K562 (cell line): ENCODE data around the gene STK17A. TPM values are rescaled to one million over a fixed set of nuclear protein-coding genes. Genes with fewer than 3 reads are reported as not detected.
A peak's percentile ranks its signal among the peaks of the same experiment; 100 is the strongest.

Experiments used
- ARID4B ChIP-seq: sonication (generic); formaldehyde crosslinking; IDR thresholded peaks from 2 replicates; pipeline ENCODE4 v1.8.0; 2022; ENCODE audit warnings: mild to moderate bottlenecking, missing genetic modification reagents
- COPS2 ChIP-seq: fragments of 450-650 bp; conservative IDR thresholded peaks from 2 replicates; pipeline ENCODE4 v1.6.1; 2016; ENCODE audit warnings: mild to moderate bottlenecking, moderate library complexity
- E2F4 ChIP-seq: sonication (generic); formaldehyde crosslinking; IDR thresholded peaks from 2 replicates; pipeline ENCODE4 v1.8.0; 2022; ENCODE audit warnings: mild to moderate bottlenecking, low read depth, missing genetic modification reagents
- E2F5 ChIP-seq: sonication (generic); formaldehyde crosslinking; IDR thresholded peaks from 2 replicates; pipeline ENCODE4 v1.8.0; 2022; ENCODE audit warnings: mild to moderate bottlenecking, missing genetic modification reagents
- FOXK2 ChIP-seq, 2 experiments: fragments of 450-650 bp; IDR thresholded peaks in 1 of 2; conservative IDR thresholded peaks in 1 of 2; 2 replicates each; pipeline ENCODE4 v1.6.1; 2016; ENCODE audit warnings: low read depth in 2 of 2, mild to moderate bottlenecking in 1 of 2
- HLTF ChIP-seq: fragments of 450-650 bp; IDR thresholded peaks from 2 replicates; pipeline ENCODE4 v1.6.1; 2016
- HMBOX1 ChIP-seq: sonication (generic); IDR thresholded peaks from 2 replicates; pipeline ENCODE4 v1.6.1; 2016
- MNT ChIP-seq, 2 experiments: fragments of 450-650 bp; conservative IDR thresholded peaks; 2 replicates each; pipeline ENCODE4 v1.6.1; 2017; ENCODE audit warnings: mild to moderate bottlenecking in 2 of 2, moderate library complexity in 2 of 2
- NFIC ChIP-seq: fragments of 450-650 bp; IDR thresholded peaks from 2 replicates; pipeline ENCODE4 v1.6.1; 2017; ENCODE audit warnings: mild to moderate bottlenecking, inconsistent platforms
- RBM15 ChIP-seq: fragments of 200-400 bp; formaldehyde crosslinking; IDR thresholded peaks from 2 replicates; pipeline ENCODE4 v1.6.1; 2018; ENCODE audit warnings: mild to moderate bottlenecking, low read length, moderate library complexity; ENCODE audit not compliant: insufficient read depth
- SMARCA5 ChIP-seq: fragments of 450-650 bp; IDR thresholded peaks from 2 replicates; pipeline ENCODE4 v1.6.1; 2016
- SNRNP70 ChIP-seq: fragments of 200-400 bp; formaldehyde crosslinking; optimal IDR thresholded peaks from 2 replicates; pipeline ENCODE3; 2017; ENCODE audit warnings: low read depth, low read length
- TAF1 ChIP-seq: IDR thresholded peaks from 2 replicates; pipeline ENCODE4 v1.6.1; 2011; ENCODE audit warnings: mild to moderate bottlenecking, low read length, moderate library complexity; ENCODE audit not compliant: insufficient read depth, control insufficient read depth, severe bottlenecking; ENCODE audit errors: extremely low read depth
- TEAD2 ChIP-seq: fragments of 450-650 bp; IDR thresholded peaks from 2 replicates; pipeline ENCODE4 v1.6.1; 2016; ENCODE audit warnings: missing genetic modification characterization, control low read depth, missing compliant biosample characterization
- ZNF134 ChIP-seq: fragments of 250-450 bp; sonication (Bioruptor Pico); conservative IDR thresholded peaks from 2 replicates; pipeline ENCODE4 v1.4.0; 2020
- ZNF395 ChIP-seq: fragments of 200-800 bp; sonication (Bioruptor generic); IDR thresholded peaks from 2 replicates; pipeline ENCODE4 v1.6.1; 2017; ENCODE audit warnings: missing genetic modification characterization, missing compliant biosample characterization
- ZNF76 ChIP-seq: fragments of 250-450 bp; sonication (Bioruptor Pico); IDR thresholded peaks from 2 replicates; pipeline ENCODE4 v1.4.0; 2020; ENCODE audit warnings: mild to moderate bottlenecking, moderate library complexity, borderline replicate concordance
- polyA plus RNA-seq, 8 experiments: library from polyadenylated mRNA; depleted of rRNA in 4 of 8; stranded (reverse) in 5 of 8; unstranded in 3 of 8; fragments of >200 nt; fragmentation: Nextera tagmentation in 2 of 8; fragmentation: Illumina TruSeq in 1 of 8; extraction: Ambion mirVana in 2 of 8; extraction: Trizol in 1 of 8; gene quantifications; 2 replicates each; pipeline versions ENCODE4 v1.2.1 to v1.2.3, GENCODE V29; 2011 to 2014; ENCODE audit warnings: inconsistent platforms in 1 of 8, missing spikeins in 1 of 8
- total RNA-seq, 7 experiments: library from RNA; depleted of rRNA in 6 of 7; stranded (reverse); fragments of >200 nt in 6 of 7; fragmentation: Illumina TruSeq in 2 of 7; extraction: Trizol in 2 of 7; gene quantifications; 2 replicates each; pipeline versions ENCODE4 v1.2.1 to v1.2.3, GENCODE V29; 2011 to 2021; ENCODE audit warnings: low replicate concordance in 1 of 7

STK17A gene
- total and polyA plus RNA-seq, 9 of the 15 experiments (the other 6 are each of a cell fraction or from before 2014, with no cell fraction given) = 3.4 to 16.3 (median 13.2) TPM

GRCh38 chr7:43572516-43573049 is 10.3 kb upstream of the STK17A start (continued):
- TF ChIP-seq MNT (conservative IDR thresholded peaks at IDR 0.05) (peak in 1 of 2 experiments; percentile 42; a peak in 1 of 4 replicates), TEAD2 (tag) (0 out of 2 replicates have a peak, but pooled peaks have one; percentile 15), HMBOX1 (peak; percentile 50; the same call in 1 of the 2 replicates), E2F4 (no peak), TAF1 (peak; percentile 28), ZNF76 (CRISPR knock-in tag) (no peak), COPS2 (no peak), ARID4B (CRISPR knock-in tag) (no peak), HLTF (no peak), RBM15 (no peak), ZNF395 (peak; percentile 80), FOXK2 (conservative IDR thresholded peaks at IDR 0.05 in 1 of 2, IDR thresholded peaks at IDR 0.05 in 1 of 2; ENCODE audit: low read depth in 2 of 2) (0 out of 4 replicates have a peak, but pooled peaks of 1 of the 2 experiments have one; percentile 16), ZNF134 (CRISPR knock-in tag) (no peak), E2F5 (no peak), SMARCA5 (no peak), NFIC (peak; percentile 32), SNRNP70 (no peak)
